Fibroblast of pulmonary artery (primary cell): ENCODE measurements around the gene CYP1B1.

Experiments
- DNase-seq: peaks from one replicate; pipeline ENCODE4 v3.0.0-alpha.2; 2010; ENCODE audit warnings: low read depth
- H3K4me3 ChIP-seq: replicated peaks from 2 replicates; pipeline ENCODE4 v1.5.1; 2011; ENCODE audit warnings: low read depth, mild to moderate bottlenecking, control low read depth, low read length, moderate library complexity
- CTCF ChIP-seq: IDR thresholded peaks from 2 replicates; pipeline ENCODE4 v1.5.1; 2011; ENCODE audit warnings: mild to moderate bottlenecking, control low read depth, low read length, inconsistent platforms; ENCODE audit errors: missing control alignments

CYP1B1 gene

GRCh38 chr2:38098421-38099098 is 22.6 kb upstream of the CYP1B1 start:
- no peak for TF ChIP-seq CTCF
- no peak for DNase-seq
- H3K4me3 ChIP-seq: peak overlapping the region; percentile 35

GRCh38 chr2:38097988-38098385 is 22.0 kb upstream of the CYP1B1 start:
- DNase-seq: peak; percentile 50
- H3K4me3 ChIP-seq: peak overlapping the region; percentile 35
- no peak for TF ChIP-seq CTCF

GRCh38 chr2:38097258-38097987 is 21.5 kb upstream of the CYP1B1 start:
- no peak for TF ChIP-seq CTCF
- no peak for DNase-seq
- no peak overlapping the region for H3K4me3 ChIP-seq

GRCh38 chr2:38095996-38096861 is 20.3 kb upstream of the CYP1B1 start:
- no peak overlapping the region for H3K4me3 ChIP-seq
- no peak for DNase-seq
- no peak for TF ChIP-seq CTCF

GRCh38 chr2:38095079-38095995 is 19.4 kb upstream of the CYP1B1 start:
- no peak for TF ChIP-seq CTCF
- H3K4me3 ChIP-seq: no peak overlapping the region

GRCh38 chr2:38093527-38094165 is 17.7 kb upstream of the CYP1B1 start:
- no peak for DNase-seq
- no peak overlapping the region for H3K4me3 ChIP-seq
- no peak for TF ChIP-seq CTCF

More at GRCh38 chr2:38095079-38095995, 19.4 kb upstream of the CYP1B1 start:
- DNase-seq: no peak
